Astrocyte of the cerebellum (primary cell): ENCODE results near the gene APLP2.

Experiments used
- DNase-seq: peaks from one replicate; pipeline ENCODE4 v3.0.0-alpha.2; 2011; ENCODE audit warnings: low read depth
- H3K4me3 ChIP-seq: 2 replicates; pipeline ENCODE4 v1.5.1; 2011; ENCODE audit warnings: mild to moderate bottlenecking, low read depth, low read length, moderate library complexity
- CTCF ChIP-seq: IDR thresholded peaks from 2 replicates; pipeline ENCODE4 v1.5.1; 2012; ENCODE audit warnings: low read length, low read depth, moderate library complexity, mild to moderate bottlenecking; ENCODE audit errors: missing control alignments
- in situ Hi-C: cut with HindIII; loops from 2 replicates; pipeline ENCODE4 v1.10.0; 2017; ENCODE audit warnings: low sequenced_read_pairs

The APLP2 gene

GRCh38 chr11:130050257-130050656, 19.4 kb upstream of the APLP2 start:
- TF ChIP-seq CTCF, result no peak
- in situ Hi-C loops, result no loop called here
- DNase-seq, result no peak
- no peak overlapping the region for H3K4me3 ChIP-seq

GRCh38 chr11:130051082-130051481, 18.6 kb upstream of the APLP2 start:
- no peak for TF ChIP-seq CTCF
- DNase-seq, result no peak
- in situ Hi-C loops, result no loop called here

GRCh38 chr11:130052567-130052966, 17.1 kb upstream of the APLP2 start:
- in situ Hi-C loops, result no loop called here
- TF ChIP-seq CTCF, result no peak
- no peak for DNase-seq
- H3K4me3 ChIP-seq, result no peak overlapping the region

More at GRCh38 chr11:130051082-130051481, 18.6 kb upstream of the APLP2 start:
- no peak overlapping the region for H3K4me3 ChIP-seq

- in situ Hi-C loops, result no loop called here
- no peak for TF ChIP-seq CTCF
- DNase-seq, result no peak
- no peak overlapping the region for H3K4me3 ChIP-seq
Observed at GRCh38 chr11:130054966-130055365, 14.7 kb upstream of the APLP2 start.

- TF ChIP-seq CTCF, result no peak
- H3K4me3 ChIP-seq, result no peak overlapping the region
- no peak for DNase-seq
- in situ Hi-C loops, result no loop called here
Observed at GRCh38 chr11:130055617-130056016, 14.1 kb upstream of the APLP2 start.

GRCh38 chr11:130061017-130061416, 8.7 kb upstream of the APLP2 start:
- in situ Hi-C loops, result no loop called here
- no peak for DNase-seq
- H3K4me3 ChIP-seq, result no peak overlapping the region
- no peak for TF ChIP-seq CTCF

- H3K4me3 ChIP-seq, result no peak overlapping the region
- in situ Hi-C loops, result no loop called here
- DNase-seq, result no peak
- TF ChIP-seq CTCF, result no peak
Observed at GRCh38 chr11:130062026-130062425, 7.7 kb upstream of the APLP2 start.
